Fibroblast of pulmonary artery (primary cell): ENCODE data around the gene DAPK3.
"Not testable (repeated sequence)": the region's sequence is repeated elsewhere in the genome, so short reads cannot be mapped to it uniquely, and the experiment has no call there.

Experiments
- DNase-seq: peaks from one replicate; pipeline ENCODE4 v3.0.0-alpha.2; 2010; ENCODE audit warnings: low read depth
- H3K4me3 ChIP-seq: replicated peaks from 2 replicates; pipeline ENCODE4 v1.5.1; 2011; ENCODE audit warnings: low read depth, mild to moderate bottlenecking, control low read depth, low read length, moderate library complexity
- TF ChIP-seq, protein P1 (sequence below): IDR thresholded peaks from 2 replicates; pipeline ENCODE4 v1.5.1; 2011; ENCODE audit warnings: mild to moderate bottlenecking, control low read depth, low read length, inconsistent platforms; ENCODE audit errors: missing control alignments

DAPK3 gene

GRCh38 chr19:3975144-3975543, 4.2 kb upstream of the DAPK3 start:
- TF ChIP-seq, protein P1, sequence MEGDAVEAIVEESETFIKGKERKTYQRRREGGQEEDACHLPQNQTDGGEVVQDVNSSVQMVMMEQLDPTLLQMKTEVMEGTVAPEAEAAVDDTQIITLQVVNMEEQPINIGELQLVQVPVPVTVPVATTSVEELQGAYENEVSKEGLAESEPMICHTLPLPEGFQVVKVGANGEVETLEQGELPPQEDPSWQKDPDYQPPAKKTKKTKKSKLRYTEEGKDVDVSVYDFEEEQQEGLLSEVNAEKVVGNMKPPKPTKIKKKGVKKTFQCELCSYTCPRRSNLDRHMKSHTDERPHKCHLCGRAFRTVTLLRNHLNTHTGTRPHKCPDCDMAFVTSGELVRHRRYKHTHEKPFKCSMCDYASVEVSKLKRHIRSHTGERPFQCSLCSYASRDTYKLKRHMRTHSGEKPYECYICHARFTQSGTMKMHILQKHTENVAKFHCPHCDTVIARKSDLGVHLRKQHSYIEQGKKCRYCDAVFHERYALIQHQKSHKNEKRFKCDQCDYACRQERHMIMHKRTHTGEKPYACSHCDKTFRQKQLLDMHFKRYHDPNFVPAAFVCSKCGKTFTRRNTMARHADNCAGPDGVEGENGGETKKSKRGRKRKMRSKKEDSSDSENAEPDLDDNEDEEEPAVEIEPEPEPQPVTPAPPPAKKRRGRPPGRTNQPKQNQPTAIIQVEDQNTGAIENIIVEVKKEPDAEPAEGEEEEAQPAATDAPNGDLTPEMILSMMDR = no peak
- no peak for DNase-seq
- H3K4me3 ChIP-seq = no peak overlapping the region

DNA sequence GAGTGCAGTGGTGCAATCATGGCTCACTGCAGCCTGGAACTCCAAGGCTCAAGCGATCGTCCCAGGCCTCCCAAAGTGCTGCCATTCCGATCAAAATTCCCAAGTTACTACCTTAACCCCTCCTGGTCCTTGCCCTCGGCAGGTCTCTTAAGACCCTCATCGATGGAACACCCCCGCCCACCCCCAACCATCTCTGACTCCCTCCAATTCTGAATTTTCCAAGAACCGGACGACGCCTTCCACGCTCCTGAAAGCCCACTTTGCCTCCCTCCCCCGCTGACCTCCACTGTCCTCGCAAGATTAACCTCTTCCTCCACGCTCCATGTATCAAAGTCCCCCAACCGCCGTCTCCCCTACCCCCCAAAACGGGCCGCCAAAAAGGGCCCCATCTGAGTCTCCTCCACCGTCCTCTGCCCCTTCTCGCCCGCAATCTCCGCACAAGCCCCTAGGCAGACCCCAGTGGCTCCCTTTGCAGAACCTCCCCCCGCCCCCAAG, 539 bp downstream of the DAPK3 start:
- H3K4me3 ChIP-seq = peak overlapping the region; percentile 96
- TF ChIP-seq, protein P1 = no peak
- no peak for DNase-seq

- DNase-seq = peak; percentile 83
- TF ChIP-seq, protein P1 = peak; percentile 32
- peak overlapping the region; percentile 96 for H3K4me3 ChIP-seq
Observed at GRCh38 chr19:3969435-3970312, 1.2 kb downstream of the DAPK3 start.

DNA sequence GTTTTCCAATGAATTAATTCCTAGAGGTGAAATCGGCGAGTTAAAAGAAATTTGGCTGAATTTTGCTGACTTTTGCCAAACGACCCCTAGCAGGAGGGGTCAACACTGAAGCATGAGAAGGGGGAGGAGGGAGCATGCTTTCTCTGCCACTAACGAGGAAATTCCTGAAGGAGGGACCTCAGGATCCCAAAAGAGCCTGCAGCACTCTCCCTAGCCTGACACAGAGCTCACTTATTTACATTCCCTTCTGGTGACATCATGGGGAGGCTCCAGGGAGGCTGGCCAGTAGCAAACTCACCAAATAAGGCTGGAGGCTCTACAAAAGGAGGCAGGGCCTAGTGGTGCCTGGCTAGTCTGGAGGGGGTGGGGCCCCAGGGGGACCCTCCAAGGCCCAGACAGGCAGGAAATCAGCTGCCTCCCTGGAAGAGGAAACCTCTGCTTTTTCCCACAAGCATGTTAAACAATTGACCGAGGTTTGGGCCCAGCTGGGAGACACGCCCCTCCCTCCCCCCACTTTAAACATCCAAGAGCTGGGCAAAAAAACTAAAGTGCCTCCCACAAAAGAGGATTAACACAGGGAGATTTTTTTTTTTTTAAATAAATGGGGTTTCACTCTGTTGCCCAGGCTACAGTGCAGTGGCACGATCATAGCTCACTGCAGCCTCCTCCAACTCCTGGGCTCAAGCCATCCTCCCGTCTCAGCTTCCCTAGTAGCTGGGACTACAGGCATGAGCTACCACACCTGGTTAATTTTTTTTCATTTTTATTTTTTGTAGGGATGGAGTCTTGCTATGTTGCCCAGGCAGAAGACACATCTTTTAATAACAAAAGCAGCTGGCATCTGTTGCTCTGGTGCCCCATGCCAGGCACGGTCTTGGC, 2.1 kb downstream of the DAPK3 start:
- peak overlapping the region; percentile 96 for H3K4me3 ChIP-seq
- TF ChIP-seq, protein P1 = no peak
- peak; percentile 100 for DNase-seq

GRCh38 chr19:3967983-3968382, 2.9 kb downstream of the DAPK3 start:
- peak overlapping the region; percentile 19 for H3K4me3 ChIP-seq
- DNase-seq = not testable (repeated sequence)

- DNase-seq = no peak
Observed at GRCh38 chr19:3966051-3967017, 4.6 kb downstream of the DAPK3 start.

More at GRCh38 chr19:3966051-3967017, 4.6 kb downstream of the DAPK3 start:
- TF ChIP-seq, protein P1 = no peak
- no peak overlapping the region for H3K4me3 ChIP-seq
